SK-MEL-5 (cell line): Measurements from ENCODE around the gene MYH1. TPM values are rescaled to one million over a fixed set of nuclear protein-coding genes. Genes with fewer than 3 reads are reported as not detected.
"Not testable (repeated sequence)": the region's sequence is repeated elsewhere in the genome, so short reads cannot be mapped to it uniquely, and the experiment has no call there.

Source experiments
- DNase-seq: peaks from one replicate; pipeline ENCODE4 v3.0.0-alpha.2; 2016; ENCODE audit warnings: low read depth, low spot score
- in situ Hi-C: cut with HindIII; loops from 2 replicates; pipeline ENCODE4 v1.10.0; 2016; ENCODE audit warnings: low sequenced_read_pairs, high pct_unique_total_duplicates, low pct_unique_long_range_greater_than_20kb
- polyA plus RNA-seq, 2 experiments: library from polyadenylated mRNA; depleted of rRNA; stranded (reverse); fragments of >200 nt; gene quantifications; 2 replicates each; pipeline ENCODE4 v1.2.3, GENCODE V29; 2015
- total RNA-seq: library from RNA; depleted of rRNA; stranded (reverse); fragments of >200 nt; shearing (Covaris generic); gene quantifications from 2 replicates; pipeline ENCODE4 v1.2.3, GENCODE V29; 2014; rRNA removed

MYH1 gene
- total RNA-seq = not detected in 2 replicates
- polyA plus RNA-seq (2015; cell fraction: cytosol; rRNA removed) = not detected in 2 replicates
- polyA plus RNA-seq (2015; cell fraction: nucleus; rRNA removed) = not detected in 2 replicates

GRCh38 chr17:10518271-10519037, at the start of gene MYH1:
TSS of gene MYH1 (minus strand) at chr17:10518542. CDS start at chr17:10516642, 1,900 bp downstream.
- no peak for DNase-seq
- in situ Hi-C loops = no loop called here

- DNase-seq = no peak
- in situ Hi-C loops = no loop called here
Observed at GRCh38 chr17:10563991-10564660, 45.8 kb upstream of the MYH1 start.

DNA sequence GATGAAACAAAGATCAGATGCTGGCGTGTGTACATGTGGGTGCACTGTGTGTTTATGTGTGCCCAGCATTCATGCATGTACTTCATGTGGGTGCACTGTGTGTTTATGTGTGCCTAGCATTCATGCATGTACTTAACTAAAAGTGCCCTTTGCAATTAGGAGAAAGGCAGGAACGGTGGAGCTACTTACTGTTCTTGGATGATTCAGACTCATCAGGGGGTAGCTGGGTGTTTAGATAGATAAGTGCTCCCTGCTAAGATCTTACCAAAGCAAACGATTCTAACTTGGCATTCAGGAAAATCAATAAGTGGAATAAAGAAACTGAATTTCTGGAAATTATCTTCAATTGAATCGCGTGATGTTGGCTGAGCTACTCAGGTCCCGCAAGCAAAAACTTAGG, 39.7 kb upstream of the MYH1 start:
- no peak for DNase-seq
- in situ Hi-C loops = no loop called here

DNA sequence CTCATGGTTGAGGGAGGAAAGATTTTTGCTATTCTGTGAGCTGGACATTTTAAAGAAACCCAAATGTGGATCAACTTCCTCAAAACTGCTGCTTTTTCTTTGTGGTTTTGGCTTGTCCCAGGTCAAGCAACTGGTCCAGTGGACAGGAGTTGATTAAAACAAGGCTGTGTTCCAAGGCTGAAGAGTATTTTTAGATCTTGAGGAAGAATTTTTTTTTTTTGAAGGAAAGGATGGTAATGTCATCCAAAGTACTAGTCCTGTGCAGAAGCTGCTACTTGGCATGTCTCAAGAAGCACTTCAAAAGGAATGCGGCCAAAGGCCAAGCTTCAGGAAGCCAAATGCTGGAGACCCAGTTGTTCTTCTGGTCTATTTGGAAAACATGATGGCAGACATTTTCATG, 39.1 kb upstream of the MYH1 start:
- no peak for DNase-seq
- in situ Hi-C loops = no loop called here

- DNase-seq = no peak
Observed at GRCh38 chr17:10556301-10557005, 38.1 kb upstream of the MYH1 start.

GRCh38 chr17:10550014-10550413, 31.7 kb upstream of the MYH1 start:
- in situ Hi-C loops = no loop called here
- DNase-seq = no peak

More at GRCh38 chr17:10556301-10557005, 38.1 kb upstream of the MYH1 start:
- in situ Hi-C loops = no loop called here

DNA sequence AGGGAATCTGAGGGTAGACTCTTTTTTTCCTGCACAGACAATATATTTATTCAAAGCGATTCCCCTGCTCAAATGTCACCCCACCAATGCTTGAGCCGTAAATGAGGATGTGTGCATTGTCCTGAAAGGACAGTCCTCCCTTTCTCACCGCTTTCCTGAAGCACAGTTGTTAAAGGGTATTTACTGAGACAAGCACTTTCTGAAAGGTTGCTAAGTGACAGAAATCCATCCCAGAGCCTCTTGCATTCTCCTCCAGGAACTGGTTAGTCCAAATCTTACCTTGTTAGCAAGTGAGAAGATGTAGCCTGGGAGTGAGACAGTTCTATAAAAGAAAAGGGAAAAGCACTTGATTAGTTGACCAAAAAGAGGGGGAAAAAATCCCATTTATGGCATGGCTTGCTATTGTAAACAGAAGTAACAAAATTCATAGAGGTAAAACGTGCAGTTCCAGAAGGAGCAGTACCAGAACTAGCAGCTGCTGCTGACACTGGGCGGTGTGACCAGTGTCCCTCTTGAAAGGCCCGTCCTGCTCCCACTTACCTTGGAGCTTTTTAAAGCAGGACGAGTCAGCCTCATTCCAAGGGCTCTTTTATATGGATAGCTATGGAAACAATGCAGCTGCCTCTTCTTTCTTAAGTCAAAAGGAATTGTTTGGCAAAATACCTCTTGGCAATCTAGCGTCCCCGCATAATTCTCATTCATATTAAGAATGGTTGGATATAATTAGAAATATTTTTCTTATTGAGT, 30.9 kb upstream of the MYH1 start, which contains the start of gene MYH2:
Gene MYH2 (minus strand): TSS at position 563 of the 747 bp plus-strand sequence. CDS start 1,738 bp downstream, outside the sequence.
- DNase-seq = no peak
- in situ Hi-C loops = no loop called here

DNA sequence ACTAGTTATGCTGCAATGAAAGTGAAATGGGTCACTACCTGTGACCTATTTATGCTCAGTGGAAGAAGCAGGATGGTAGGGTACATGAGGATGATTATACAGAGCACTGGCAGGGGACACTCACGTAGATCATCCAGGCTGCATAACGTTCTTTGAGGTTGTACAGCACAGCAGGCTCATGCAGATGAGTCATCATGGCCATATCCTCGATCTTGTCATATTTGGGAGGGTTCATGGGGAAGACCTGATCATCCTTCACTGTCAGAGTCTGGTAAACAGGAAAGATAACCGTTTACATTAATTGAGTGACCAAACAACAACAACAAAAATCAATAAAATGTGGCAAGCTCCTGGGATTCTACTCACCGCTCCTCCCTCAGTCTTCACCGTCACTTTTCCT, 29.0 kb upstream of the MYH1 start:
- in situ Hi-C loops = no loop called here
- no peak for DNase-seq

DNA sequence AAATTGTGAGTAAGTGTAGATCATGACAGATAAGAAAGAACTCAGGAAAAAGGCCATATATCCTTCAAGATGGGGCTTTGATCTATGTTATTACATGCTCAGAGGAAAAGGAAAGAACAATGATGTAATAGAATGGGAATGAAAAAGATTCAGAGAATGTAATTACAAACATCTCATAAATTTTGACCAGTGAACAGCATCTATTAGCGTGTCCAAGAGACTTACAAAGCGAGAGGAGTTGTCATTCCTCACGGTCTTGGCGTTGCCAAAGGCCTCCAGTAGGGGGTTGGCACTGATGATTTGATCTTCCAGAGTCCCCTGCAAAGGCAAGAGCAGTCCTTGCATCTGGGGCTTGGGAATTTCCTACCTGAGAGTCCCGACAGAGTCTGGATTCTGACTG, 25.1 kb upstream of the MYH1 start:
- DNase-seq, in situ Hi-C loops: not testable (repeated sequence)

GRCh38 chr17:10541179-10541578, 22.8 kb upstream of the MYH1 start:
- in situ Hi-C loops, DNase-seq: not testable (repeated sequence)

- DNase-seq = no peak
- in situ Hi-C loops = no loop called here
Observed at GRCh38 chr17:10532026-10532425, 13.7 kb upstream of the MYH1 start.

DNA sequence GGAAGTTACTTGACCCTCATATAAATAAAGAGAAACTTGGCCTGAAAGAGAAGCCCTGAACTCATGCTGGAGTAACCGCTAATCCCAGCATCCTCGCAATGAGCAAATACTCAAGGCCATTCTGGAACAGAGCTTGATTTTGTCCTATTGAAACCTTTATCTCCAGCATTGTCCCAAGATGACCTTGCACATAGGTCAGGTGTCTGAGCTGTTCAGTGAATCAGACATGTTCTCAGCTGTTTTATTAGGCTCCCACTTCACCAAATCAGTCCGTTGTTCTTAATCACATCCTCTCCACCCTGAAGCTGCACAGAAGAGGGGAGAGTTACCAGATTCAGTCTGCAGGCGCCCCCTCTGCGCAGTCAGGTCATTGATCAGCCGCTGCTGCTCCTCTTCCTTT, 9.1 kb upstream of the MYH1 start:
- in situ Hi-C loops = no loop called here
- DNase-seq = no peak

DNA sequence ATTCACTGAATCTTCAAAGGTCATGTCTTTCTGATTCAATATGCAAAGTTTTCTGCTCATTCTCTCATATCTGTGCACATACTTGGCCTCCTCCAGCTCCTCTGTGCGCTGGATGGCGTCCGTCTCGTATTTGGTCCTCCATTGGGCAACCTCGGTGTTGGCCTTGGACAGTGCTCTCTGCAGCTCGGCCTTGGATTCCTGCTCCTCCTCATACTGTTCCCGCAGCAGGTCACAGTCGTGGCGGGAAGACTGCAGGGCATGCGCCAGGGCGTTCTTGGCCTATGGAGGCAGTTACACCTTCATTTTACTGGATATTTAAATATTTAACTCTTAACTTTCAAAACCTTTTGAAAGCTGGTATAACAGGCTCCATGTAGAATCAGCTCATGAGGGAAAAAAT, 8.2 kb upstream of the MYH1 start:
- in situ Hi-C loops = no loop called here
- no peak for DNase-seq

DNA sequence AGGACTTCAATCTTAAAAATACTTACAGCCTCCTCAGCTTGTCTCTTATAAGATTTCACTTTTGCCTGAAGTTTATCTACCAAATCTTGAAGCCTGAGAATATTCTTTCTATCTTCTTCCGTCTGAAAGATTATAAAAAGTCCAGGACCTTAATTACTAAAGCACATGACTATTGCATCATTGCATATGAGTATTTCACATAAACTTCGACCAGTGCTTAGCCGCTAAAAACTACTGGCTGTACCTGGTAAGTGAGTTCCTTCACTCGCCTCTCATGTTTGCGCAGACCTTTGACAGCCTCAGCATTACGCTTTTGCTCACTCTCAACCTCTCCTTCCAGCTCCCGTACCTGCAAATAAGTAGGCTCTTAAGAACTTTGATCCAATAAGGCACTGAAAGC, 4.7 kb upstream of the MYH1 start:
- in situ Hi-C loops = no loop called here
- DNase-seq = no peak

- no peak for DNase-seq
- in situ Hi-C loops = no loop called here
Observed at GRCh38 chr17:10521949-10522348, 3.6 kb upstream of the MYH1 start.

- DNase-seq = no peak
Observed at GRCh38 chr17:10516638-10517037, 1.7 kb downstream of the MYH1 start.

GRCh38 chr17:10516065-10516464, 2.3 kb downstream of the MYH1 start:
- in situ Hi-C loops = no loop called here
- DNase-seq = no peak

More at GRCh38 chr17:10516638-10517037, 1.7 kb downstream of the MYH1 start:
- in situ Hi-C loops = no loop called here
